ENCODE measurements around the gene PHF2. TPM values are rescaled to one million over a fixed set of nuclear protein-coding genes. Genes with fewer than 3 reads are reported as not detected.

The PHF2 gene
- total RNA-seq, 6 experiments from 2014 or later = 15.4 to 17.5 (median 16.6) TPM

DNA sequence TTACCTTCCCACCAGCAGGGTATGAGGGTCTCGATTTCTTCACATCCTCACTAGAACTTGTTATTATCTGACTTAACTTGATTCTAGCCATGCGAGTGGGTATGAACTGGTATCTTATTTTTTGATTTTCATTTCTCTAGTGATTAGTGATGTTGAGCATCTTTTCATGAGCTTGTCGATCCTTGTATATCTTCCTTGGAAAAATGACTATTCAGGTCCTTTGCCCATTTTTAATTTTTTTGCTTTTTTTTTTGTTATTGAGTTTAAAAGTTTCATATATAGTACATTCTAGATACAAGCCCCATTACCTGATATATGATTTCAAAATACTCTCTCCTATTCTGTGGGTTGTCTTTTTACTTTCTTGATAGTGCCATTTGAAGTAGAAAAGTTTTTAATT, 61.5 kb downstream of the PHF2 start:
- Mint-ChIP-seq H3K9me3 (peaks cover 5% of the 10 kb centered on the region; the same call in 1 of the 2 replicates), H3K27ac (no peak overlapping the region), H3K36me3 (ENCODE audit: low read depth) (peaks cover 46% of the 10 kb centered on the region), H3K27me3 (ENCODE audit: insufficient read depth) (no peaks in the 10 kb centered on the region), H3K4me3 (no peak overlapping the region), H3K4me1 (ENCODE audit: low read depth) (peaks cover 22% of the 10 kb centered on the region)
- TF ChIP-seq, protein P1, sequence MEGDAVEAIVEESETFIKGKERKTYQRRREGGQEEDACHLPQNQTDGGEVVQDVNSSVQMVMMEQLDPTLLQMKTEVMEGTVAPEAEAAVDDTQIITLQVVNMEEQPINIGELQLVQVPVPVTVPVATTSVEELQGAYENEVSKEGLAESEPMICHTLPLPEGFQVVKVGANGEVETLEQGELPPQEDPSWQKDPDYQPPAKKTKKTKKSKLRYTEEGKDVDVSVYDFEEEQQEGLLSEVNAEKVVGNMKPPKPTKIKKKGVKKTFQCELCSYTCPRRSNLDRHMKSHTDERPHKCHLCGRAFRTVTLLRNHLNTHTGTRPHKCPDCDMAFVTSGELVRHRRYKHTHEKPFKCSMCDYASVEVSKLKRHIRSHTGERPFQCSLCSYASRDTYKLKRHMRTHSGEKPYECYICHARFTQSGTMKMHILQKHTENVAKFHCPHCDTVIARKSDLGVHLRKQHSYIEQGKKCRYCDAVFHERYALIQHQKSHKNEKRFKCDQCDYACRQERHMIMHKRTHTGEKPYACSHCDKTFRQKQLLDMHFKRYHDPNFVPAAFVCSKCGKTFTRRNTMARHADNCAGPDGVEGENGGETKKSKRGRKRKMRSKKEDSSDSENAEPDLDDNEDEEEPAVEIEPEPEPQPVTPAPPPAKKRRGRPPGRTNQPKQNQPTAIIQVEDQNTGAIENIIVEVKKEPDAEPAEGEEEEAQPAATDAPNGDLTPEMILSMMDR (IDR thresholded peaks at IDR 0.05) = no peak
- no peak for DNase-seq

DNA sequence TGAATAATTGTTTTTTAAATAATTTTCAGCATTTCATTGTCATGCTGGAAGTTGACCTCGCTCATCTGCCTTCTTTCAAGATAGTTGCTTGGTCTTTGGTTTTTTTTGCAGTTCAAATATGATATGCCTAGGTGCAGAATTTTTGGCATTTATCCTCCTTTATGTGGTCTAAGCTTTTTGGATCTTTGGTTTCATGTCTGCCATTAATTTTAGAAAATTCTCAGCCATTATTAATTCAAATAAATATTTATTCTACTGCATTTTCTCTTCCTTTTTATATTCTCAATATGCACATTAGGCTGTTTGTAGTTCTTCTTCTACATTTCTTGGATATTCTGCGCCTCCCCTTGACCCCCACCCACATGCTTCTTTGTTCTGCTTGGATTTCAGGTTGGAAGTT, 63.6 kb downstream of the PHF2 start:
- Mint-ChIP-seq H3K27me3 (ENCODE audit: insufficient read depth) (peaks cover 2% of the 10 kb centered on the region), H3K9me3 (peaks cover 5% of the 10 kb centered on the region; the same call in 1 of the 2 replicates), H3K36me3 (ENCODE audit: low read depth) (peaks cover 48% of the 10 kb centered on the region), H3K27ac (no peak overlapping the region), H3K4me1 (ENCODE audit: low read depth) (peaks cover 33% of the 10 kb centered on the region), H3K4me3 (no peak overlapping the region)
- no peak for DNase-seq
- TF ChIP-seq, protein P1 (IDR thresholded peaks at IDR 0.05) = no peak

DNA sequence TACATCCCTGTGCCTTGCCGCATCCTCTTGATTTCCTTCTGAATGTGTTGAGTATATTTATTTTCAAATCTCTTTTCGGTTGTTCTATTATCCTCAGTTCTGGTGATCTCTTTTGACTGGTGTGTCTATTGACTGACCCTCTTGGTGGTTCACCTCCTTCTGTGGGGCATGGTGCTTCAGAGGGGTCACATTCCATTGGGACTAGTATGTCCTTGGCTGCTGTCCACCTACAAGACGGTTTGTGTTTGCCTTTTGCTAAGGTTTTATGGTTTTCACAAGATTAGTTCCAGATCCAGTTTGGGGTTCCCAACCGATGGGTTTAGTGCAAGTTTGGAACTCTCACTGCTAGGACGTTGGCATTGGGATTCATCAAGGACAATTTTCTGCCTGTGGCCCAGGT, 66.6 kb downstream of the PHF2 start:
- peaks cover 22% of the 10 kb centered on the region for H3K36me3 Mint-ChIP-seq (ENCODE audit: low read depth)
- H3K9me3 Mint-ChIP-seq = peaks cover 3% of the 10 kb centered on the region; the same call in 1 of the 2 replicates
- H3K27ac Mint-ChIP-seq = peak overlapping the region; percentile 49
- peaks cover 2% of the 10 kb centered on the region for H3K27me3 Mint-ChIP-seq (ENCODE audit: insufficient read depth)
- peak overlapping the region; percentile 30 for H3K4me3 Mint-ChIP-seq
- TF ChIP-seq, protein P1 (IDR thresholded peaks at IDR 0.05) = no peak
- DNase-seq = peak; percentile 70
- H3K4me1 Mint-ChIP-seq (ENCODE audit: low read depth) = peaks cover 33% of the 10 kb centered on the region

DNA sequence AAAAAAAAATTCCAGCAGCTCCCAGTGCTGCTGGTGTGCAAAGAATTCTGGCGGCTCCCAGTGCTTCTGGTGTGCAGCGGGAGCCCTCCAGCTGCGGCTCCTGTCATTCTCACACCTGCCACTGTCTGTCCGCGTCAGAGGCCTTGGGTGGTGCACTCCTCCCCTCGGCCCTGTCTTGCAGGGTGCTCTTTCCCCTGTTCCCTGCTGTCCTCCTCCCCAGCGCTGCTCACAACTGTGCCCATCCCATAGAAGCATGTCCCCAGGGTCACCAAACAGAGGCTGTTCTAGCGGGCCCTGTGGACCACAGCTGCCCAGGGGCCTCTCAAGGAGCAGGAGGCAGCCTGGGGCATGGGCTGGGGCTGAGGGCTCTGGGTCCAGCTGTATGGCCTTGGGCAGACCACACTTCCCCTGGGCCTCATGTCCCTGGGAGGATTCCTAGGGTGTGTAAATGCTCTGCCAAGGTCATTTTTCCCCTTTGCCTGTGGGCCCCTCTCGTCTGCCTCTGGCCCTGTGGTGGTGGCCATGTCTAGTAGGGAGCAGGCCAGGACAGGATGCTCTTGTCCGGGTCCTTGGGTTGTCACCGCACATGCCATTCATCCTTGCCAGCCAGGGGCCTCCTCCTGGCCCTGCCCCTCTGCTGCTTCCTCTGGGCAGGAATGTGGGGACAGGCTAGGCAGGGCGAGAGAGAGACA, 68.2 kb downstream of the PHF2 start:
- DNase-seq = no peak
- Mint-ChIP-seq H3K4me1 (ENCODE audit: low read depth) (peaks cover 33% of the 10 kb centered on the region), H3K36me3 (ENCODE audit: low read depth) (peaks cover 12% of the 10 kb centered on the region), H3K27me3 (ENCODE audit: insufficient read depth) (peaks cover 3% of the 10 kb centered on the region), H3K9me3 (no peaks in the 10 kb centered on the region), H3K27ac (no peak overlapping the region), H3K4me3 (no peak overlapping the region)
- TF ChIP-seq, protein P1 (IDR thresholded peaks at IDR 0.05) = no peak

DNA sequence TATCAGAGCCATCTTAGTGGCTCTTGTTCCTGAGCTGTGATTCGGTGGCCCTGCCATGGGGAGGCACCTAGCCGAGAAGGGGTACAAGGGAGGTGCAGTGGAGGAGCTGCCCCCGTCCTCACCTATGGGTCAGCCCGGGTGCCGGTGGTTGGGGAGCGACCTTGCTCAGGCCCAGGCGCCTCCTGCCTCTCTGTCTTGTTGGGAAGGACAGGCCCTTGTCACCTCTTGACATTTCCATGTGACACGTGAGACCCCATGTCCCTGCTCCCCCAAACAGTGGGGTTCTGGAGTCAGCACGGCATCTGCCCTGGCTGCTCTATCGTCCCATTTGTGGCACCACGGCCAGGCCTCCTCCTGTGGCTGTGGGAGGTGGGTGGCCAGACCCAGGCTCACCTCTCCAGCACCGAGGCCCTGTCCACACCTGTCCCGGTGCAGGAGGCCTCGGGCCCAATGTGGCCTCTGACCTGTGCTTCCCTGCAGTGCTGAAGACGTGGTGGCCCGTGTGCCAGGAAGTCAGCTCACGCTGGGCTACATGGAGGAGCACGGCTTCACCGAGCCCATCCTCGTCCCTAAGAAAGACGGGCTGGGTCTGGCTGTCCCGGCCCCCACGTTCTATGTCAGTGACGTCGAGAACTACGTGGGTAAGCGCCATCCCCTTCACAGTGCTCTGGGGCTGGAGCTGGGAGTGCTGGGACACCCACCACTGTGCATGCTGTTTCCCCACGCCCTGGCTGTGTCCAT, 68.9 kb downstream of the PHF2 start:
- peaks cover 33% of the 10 kb centered on the region for H3K4me1 Mint-ChIP-seq (ENCODE audit: low read depth)
- no peak for DNase-seq
- H3K27me3 Mint-ChIP-seq (ENCODE audit: insufficient read depth) = peaks cover 3% of the 10 kb centered on the region
- H3K9me3 Mint-ChIP-seq = no peaks in the 10 kb centered on the region
- H3K36me3 Mint-ChIP-seq (ENCODE audit: low read depth) = peaks cover 12% of the 10 kb centered on the region
- H3K4me3 Mint-ChIP-seq = no peak overlapping the region
- no peak overlapping the region for H3K27ac Mint-ChIP-seq
- TF ChIP-seq, protein P1 (IDR thresholded peaks at IDR 0.05) = no peak

Measured in HFFc6 (cell line).